Mucosa of rectum (tissue), 2 donors: ENCODE measurements around the gene TBC1D8B.

Experiments
- H3K27ac ChIP-seq, 2 donors: one replicate each; pipeline ENCODE4 v1.7.0; 2013; ENCODE audit warnings: inconsistent platforms in 2 of 2, low read depth in 2 of 2, low read length in 2 of 2
- H3K27me3 ChIP-seq, 2 donors: one replicate each; pipeline ENCODE4 v1.7.0; 2013; ENCODE audit warnings: low read length in 2 of 2; ENCODE audit not compliant: control insufficient read depth in 2 of 2, insufficient read depth in 2 of 2
- H3K36me3 ChIP-seq, 2 donors: one replicate each; pipeline ENCODE4 v1.7.0; 2013; ENCODE audit warnings: low read length in 2 of 2; ENCODE audit not compliant: control insufficient read depth in 2 of 2, insufficient read depth in 2 of 2
- H3K4me1 ChIP-seq, 2 donors: one replicate each; pipeline ENCODE4 v1.7.0; 2013; ENCODE audit warnings: low read length in 2 of 2, mild to moderate bottlenecking in 1 of 2; ENCODE audit not compliant: control insufficient read depth in 2 of 2, insufficient read depth in 2 of 2
- H3K4me3 ChIP-seq, 2 donors: one replicate each; pipeline ENCODE4 v1.7.0; 2013; ENCODE audit warnings: low read length in 2 of 2
- H3K9ac ChIP-seq, 2 donors: one replicate each; pipeline ENCODE4 v1.7.0; 2013; ENCODE audit warnings: low read length in 2 of 2, low read depth in 1 of 2, mild to moderate bottlenecking in 1 of 2
- H3K9me3 ChIP-seq, 2 donors: one replicate each; pipeline ENCODE4 v1.7.0; 2013; ENCODE audit warnings: low read length in 2 of 2; ENCODE audit not compliant: control insufficient read depth in 2 of 2
- donor health status: healthy.
- donor health status: Normal muscosa, but diverticular disease.

TBC1D8B gene

GRCh38 chrX:106905064-106905708, 102.7 kb downstream of the TBC1D8B start:
- no peak overlapping the region for H3K27ac ChIP-seq
- no peaks in the 10 kb centered on the region for H3K9me3 ChIP-seq
- H3K9ac ChIP-seq: no peak overlapping the region
- no peaks in the 10 kb centered on the region for H3K36me3 ChIP-seq
- no peak overlapping the region for H3K4me3 ChIP-seq
- peaks cover 0 to 8% of the 10 kb centered on the region in 2 donors for H3K4me1 ChIP-seq
- H3K27me3 ChIP-seq: no peaks in the 10 kb centered on the region

GRCh38 chrX:106906361-106906760, 103.9 kb downstream of the TBC1D8B start:
- peaks cover 0 to 8% of the 10 kb centered on the region in 2 donors for H3K4me1 ChIP-seq
- no peaks in the 10 kb centered on the region for H3K36me3 ChIP-seq
- no peak overlapping the region for H3K4me3 ChIP-seq
- H3K9ac ChIP-seq: no peak overlapping the region
- peaks cover 0 to 2% of the 10 kb centered on the region in 2 donors for H3K27me3 ChIP-seq
- no peaks in the 10 kb centered on the region for H3K9me3 ChIP-seq
- H3K27ac ChIP-seq: no peak overlapping the region

GRCh38 chrX:106912864-106913263, 110.4 kb downstream of the TBC1D8B start:
- H3K9ac ChIP-seq: no peak overlapping the region
- peaks cover 0 to 6% of the 10 kb centered on the region in 2 donors for H3K27me3 ChIP-seq
- H3K36me3 ChIP-seq: no peaks in the 10 kb centered on the region

DNA sequence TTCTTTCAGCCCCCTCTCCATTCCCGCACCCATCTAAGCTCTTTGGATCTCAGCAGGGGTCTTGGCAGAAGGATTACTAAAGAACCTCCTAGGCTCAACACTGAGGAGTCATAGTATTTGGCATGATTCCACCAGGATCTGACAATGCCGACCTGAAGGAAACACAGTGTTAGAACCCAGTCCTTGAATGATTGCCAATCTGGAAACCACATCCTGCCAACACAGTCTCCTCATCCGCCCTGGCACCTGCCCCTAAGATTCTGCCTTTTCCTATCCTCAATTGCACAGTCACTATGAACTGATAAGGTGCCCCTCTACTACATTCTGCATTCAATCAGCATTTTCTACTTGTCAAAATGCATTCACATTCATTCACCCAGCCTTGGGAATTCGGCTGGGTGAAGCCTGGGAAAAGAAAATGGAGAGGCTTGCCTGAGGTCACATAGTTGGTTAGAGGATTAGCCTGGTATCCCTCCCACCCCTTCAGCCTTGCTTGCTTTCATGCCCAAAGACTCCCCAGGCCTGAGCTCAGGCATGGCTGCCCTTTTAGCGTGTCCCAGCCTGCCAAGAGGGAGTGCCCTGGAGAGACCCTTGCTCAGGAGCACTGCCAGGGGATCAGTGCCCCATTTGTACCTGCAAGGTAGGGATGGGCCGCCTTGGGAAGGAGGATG, 115.5 kb downstream of the TBC1D8B start:
- Histone ChIP-seq H3K27me3 (peaks cover 0 to 3% of the 10 kb centered on the region in 2 donors), H3K4me1 (no peaks in the 10 kb centered on the region), H3K27ac (no peak overlapping the region), H3K4me3 (no peak overlapping the region), H3K36me3 (no peaks in the 10 kb centered on the region), H3K9me3 (no peaks in the 10 kb centered on the region), H3K9ac (no peak overlapping the region)

More at GRCh38 chrX:106912864-106913263, 110.4 kb downstream of the TBC1D8B start:
- no peak overlapping the region for H3K4me3 ChIP-seq
- no peak overlapping the region for H3K27ac ChIP-seq
- no peaks in the 10 kb centered on the region for H3K4me1 ChIP-seq
- no peaks in the 10 kb centered on the region for H3K9me3 ChIP-seq

DNA sequence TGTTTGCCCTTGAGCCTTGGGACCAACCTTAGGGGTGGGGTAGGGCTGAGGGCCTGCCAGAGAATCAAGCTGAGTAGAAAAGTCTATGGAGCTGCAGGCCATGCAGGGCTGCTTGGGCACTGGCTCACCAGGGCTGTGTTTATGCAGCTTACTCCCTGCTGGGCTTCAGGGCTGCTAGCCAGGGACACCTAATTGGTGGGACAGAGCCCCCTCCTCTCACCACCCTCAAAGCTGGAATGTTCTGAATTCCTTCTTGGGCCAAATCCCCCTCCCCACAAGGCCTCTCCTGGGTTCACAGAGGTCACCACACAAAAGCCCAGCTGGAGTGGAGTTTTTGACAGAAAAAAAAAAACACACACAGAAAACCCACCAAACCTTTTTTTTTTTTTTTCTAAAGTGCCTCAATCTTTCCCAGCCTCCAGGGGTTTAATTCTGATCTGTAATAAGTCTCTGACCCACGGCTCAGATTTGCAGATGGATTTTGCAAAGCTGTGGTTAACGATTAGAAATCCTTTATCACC, 117.5 kb downstream of the TBC1D8B start, which contains the start of gene CLDN2:
Gene CLDN2, plus strand, starts transcription at position 471 of the 521 bp plus-strand sequence. CDS start 7,827 bp downstream, outside the sequence.
- no peaks in the 10 kb centered on the region for H3K36me3 ChIP-seq
- H3K27ac ChIP-seq: no peak within 1 kb of the TSS
- H3K9me3 ChIP-seq: no peaks in the 10 kb centered on the region
- no peak within 1 kb of the TSS for H3K9ac ChIP-seq
- H3K4me1 ChIP-seq: no peaks in the 10 kb centered on the region
- H3K27me3 ChIP-seq: peaks cover 0 to 3% of the 10 kb centered on the region in 2 donors
- no peak within 1 kb of the TSS for H3K4me3 ChIP-seq

- no peak overlapping the region for H3K9ac ChIP-seq
Observed at GRCh38 chrX:106921637-106922036, 119.2 kb downstream of the TBC1D8B start.

More at GRCh38 chrX:106921637-106922036, 119.2 kb downstream of the TBC1D8B start:
- H3K36me3 ChIP-seq: no peaks in the 10 kb centered on the region
- no peaks in the 10 kb centered on the region for H3K9me3 ChIP-seq
- H3K4me1 ChIP-seq: no peaks in the 10 kb centered on the region
- no peak overlapping the region for H3K4me3 ChIP-seq
- H3K27me3 ChIP-seq: peaks cover 0 to 3% of the 10 kb centered on the region in 2 donors
- no peak overlapping the region for H3K27ac ChIP-seq
